ENCODE results near the gene KCNT1. TPM values are rescaled to one million over a fixed set of nuclear protein-coding genes. Genes with fewer than 3 reads are reported as not detected.

KCNT1 gene
- total RNA-seq, 1 donor from 2014 or later: not detected

GRCh38 chr9:135683401-135684034 is 18.5 kb upstream of the KCNT1 start:
- no peak for DNase-seq (ENCODE audit: low read depth)
- Histone ChIP-seq H3K27me3 (ENCODE audit: control insufficient read depth, insufficient read depth, low read length) (no peaks in the 10 kb centered on the region), H3K4me3 (ENCODE audit: low read depth, low read length) (no peak overlapping the region), H3K36me3 (ENCODE audit: control insufficient read depth, insufficient read depth, low read length) (no peaks in the 10 kb centered on the region)
- TF ChIP-seq CTCF (IDR thresholded peaks at IDR 0.05; ENCODE audit: insufficient read depth, low read length, poor library complexity, severe bottlenecking): no peak

GRCh38 chr9:135684691-135685090 is 17.3 kb upstream of the KCNT1 start:
- DNase-seq (ENCODE audit: low read depth): no peak
- Histone ChIP-seq H3K4me3 (ENCODE audit: low read depth, low read length) (no peak overlapping the region), H3K27me3 (ENCODE audit: control insufficient read depth, insufficient read depth, low read length) (no peaks in the 10 kb centered on the region), H3K36me3 (ENCODE audit: control insufficient read depth, insufficient read depth, low read length) (no peaks in the 10 kb centered on the region)
- no peak for TF ChIP-seq CTCF (IDR thresholded peaks at IDR 0.05; ENCODE audit: insufficient read depth, low read length, poor library complexity, severe bottlenecking)

GRCh38 chr9:135687216-135687615 is 14.8 kb upstream of the KCNT1 start:
- Histone ChIP-seq H3K27me3 (ENCODE audit: control insufficient read depth, insufficient read depth, low read length) (no peaks in the 10 kb centered on the region), H3K4me3 (ENCODE audit: low read depth, low read length) (no peak overlapping the region), H3K36me3 (ENCODE audit: control insufficient read depth, insufficient read depth, low read length) (no peaks in the 10 kb centered on the region)
- no peak for DNase-seq (ENCODE audit: low read depth)
- TF ChIP-seq CTCF (IDR thresholded peaks at IDR 0.05; ENCODE audit: insufficient read depth, low read length, poor library complexity, severe bottlenecking): no peak

GRCh38 chr9:135689011-135689410 is 13.0 kb upstream of the KCNT1 start:
- peaks cover 4% of the 10 kb centered on the region for H3K27me3 ChIP-seq (ENCODE audit: control insufficient read depth, insufficient read depth, low read length)
- TF ChIP-seq CTCF (IDR thresholded peaks at IDR 0.05; ENCODE audit: insufficient read depth, low read length, poor library complexity, severe bottlenecking): no peak
- DNase-seq (ENCODE audit: low read depth): no peak
- H3K36me3 ChIP-seq (ENCODE audit: control insufficient read depth, insufficient read depth, low read length): no peaks in the 10 kb centered on the region
- no peak overlapping the region for H3K4me3 ChIP-seq (ENCODE audit: low read depth, low read length)

- no peak for TF ChIP-seq CTCF (IDR thresholded peaks at IDR 0.05; ENCODE audit: insufficient read depth, low read length, poor library complexity, severe bottlenecking)
- no peak overlapping the region for H3K4me3 ChIP-seq (ENCODE audit: low read depth, low read length)
- H3K27me3 ChIP-seq (ENCODE audit: control insufficient read depth, insufficient read depth, low read length): peaks cover 8% of the 10 kb centered on the region
- H3K36me3 ChIP-seq (ENCODE audit: control insufficient read depth, insufficient read depth, low read length): no peaks in the 10 kb centered on the region
- no peak for DNase-seq (ENCODE audit: low read depth)
These were observed 11.0 kb upstream of the KCNT1 start for GRCh38 chr9:135690836-135691570.
